ENCODE measurements around the gene MRPS33. TPM values are rescaled to one million over a fixed set of nuclear protein-coding genes. Genes with fewer than 3 reads are reported as not detected.

Gene MRPS33
- total RNA-seq, 4 donors from 2014 or later, result 8.3 to 35.5 (median 22.5) TPM

- TF ChIP-seq, protein P1, sequence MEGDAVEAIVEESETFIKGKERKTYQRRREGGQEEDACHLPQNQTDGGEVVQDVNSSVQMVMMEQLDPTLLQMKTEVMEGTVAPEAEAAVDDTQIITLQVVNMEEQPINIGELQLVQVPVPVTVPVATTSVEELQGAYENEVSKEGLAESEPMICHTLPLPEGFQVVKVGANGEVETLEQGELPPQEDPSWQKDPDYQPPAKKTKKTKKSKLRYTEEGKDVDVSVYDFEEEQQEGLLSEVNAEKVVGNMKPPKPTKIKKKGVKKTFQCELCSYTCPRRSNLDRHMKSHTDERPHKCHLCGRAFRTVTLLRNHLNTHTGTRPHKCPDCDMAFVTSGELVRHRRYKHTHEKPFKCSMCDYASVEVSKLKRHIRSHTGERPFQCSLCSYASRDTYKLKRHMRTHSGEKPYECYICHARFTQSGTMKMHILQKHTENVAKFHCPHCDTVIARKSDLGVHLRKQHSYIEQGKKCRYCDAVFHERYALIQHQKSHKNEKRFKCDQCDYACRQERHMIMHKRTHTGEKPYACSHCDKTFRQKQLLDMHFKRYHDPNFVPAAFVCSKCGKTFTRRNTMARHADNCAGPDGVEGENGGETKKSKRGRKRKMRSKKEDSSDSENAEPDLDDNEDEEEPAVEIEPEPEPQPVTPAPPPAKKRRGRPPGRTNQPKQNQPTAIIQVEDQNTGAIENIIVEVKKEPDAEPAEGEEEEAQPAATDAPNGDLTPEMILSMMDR (IDR thresholded peaks at IDR 0.05), result no peak
- TF ChIP-seq POLR2A (IDR thresholded peaks at IDR 0.05), result no peak
- Histone ChIP-seq H3K4me1 (peaks cover 0 to 7% (median 3%) of the 10 kb centered on the region in 4 donors), H3K27me3 (no peaks in the 10 kb centered on the region), H3K36me3 (peaks cover 0 to 11% (median 0%) of the 10 kb centered on the region in 3 donors), H3K27ac (peak overlapping the region; percentile 85 to 90 (median 86)), H3K9me3 (no peaks in the 10 kb centered on the region), H3K4me3 (peak overlapping the region; percentile 54 to 80 (median 70))
- DNase-seq, result no peak
These were observed 628 bp downstream of the MRPS33 start for GRCh38 chr7:141014125-141014523.

GRCh38 chr7:141013345-141013715 lies 1.4 kb downstream of the MRPS33 start:
- H3K4me1 ChIP-seq, result peaks cover 0 to 7% (median 3%) of the 10 kb centered on the region in 4 donors
- no peaks in the 10 kb centered on the region for H3K9me3 ChIP-seq
- TF ChIP-seq, protein P1 (IDR thresholded peaks at IDR 0.05), result no peak
- TF ChIP-seq POLR2A (IDR thresholded peaks at IDR 0.05), result no peak
- peak overlapping the region in 1 of 4 donors; percentile 18 for H3K27ac ChIP-seq
- no peaks in the 10 kb centered on the region for H3K27me3 ChIP-seq
- H3K36me3 ChIP-seq, result peaks cover 0 to 11% (median 0%) of the 10 kb centered on the region in 3 donors
- no peak for DNase-seq
- no peak overlapping the region for H3K4me3 ChIP-seq

GRCh38 chr7:141012696-141013344 lies 1.9 kb downstream of the MRPS33 start:
- H3K9me3 ChIP-seq, result no peaks in the 10 kb centered on the region
- no peak for TF ChIP-seq POLR2A (IDR thresholded peaks at IDR 0.05)
- TF ChIP-seq, protein P1 (IDR thresholded peaks at IDR 0.05), result no peak
- H3K4me3 ChIP-seq, result no peak overlapping the region
- peaks cover 0 to 12% (median 0%) of the 10 kb centered on the region in 3 donors for H3K36me3 ChIP-seq
- no peaks in the 10 kb centered on the region for H3K27me3 ChIP-seq
- H3K27ac ChIP-seq, result peak overlapping the region in 1 of 4 donors; percentile 18
- H3K4me1 ChIP-seq, result peaks cover 0 to 7% (median 3%) of the 10 kb centered on the region in 4 donors
- DNase-seq, result no peak

GRCh38 chr7:141012044-141012685 lies 2.6 kb downstream of the MRPS33 start:
- H3K27me3 ChIP-seq, result no peaks in the 10 kb centered on the region
- peaks cover 0 to 18% (median 0%) of the 10 kb centered on the region in 3 donors for H3K36me3 ChIP-seq
- H3K27ac ChIP-seq, result peak overlapping the region in 1 of 4 donors; percentile 18
- H3K9me3 ChIP-seq, result no peaks in the 10 kb centered on the region
- H3K4me1 ChIP-seq, result peaks cover 0 to 7% (median 3%) of the 10 kb centered on the region in 4 donors
- TF ChIP-seq POLR2A (IDR thresholded peaks at IDR 0.05), result no peak
- TF ChIP-seq, protein P1 (IDR thresholded peaks at IDR 0.05), result peak in 5 of 6 experiments; percentile 18 to 85 (median 65)
- H3K4me3 ChIP-seq, result no peak overlapping the region
- DNase-seq, result peak; percentile 48 to 86 (median 67)

DNA sequence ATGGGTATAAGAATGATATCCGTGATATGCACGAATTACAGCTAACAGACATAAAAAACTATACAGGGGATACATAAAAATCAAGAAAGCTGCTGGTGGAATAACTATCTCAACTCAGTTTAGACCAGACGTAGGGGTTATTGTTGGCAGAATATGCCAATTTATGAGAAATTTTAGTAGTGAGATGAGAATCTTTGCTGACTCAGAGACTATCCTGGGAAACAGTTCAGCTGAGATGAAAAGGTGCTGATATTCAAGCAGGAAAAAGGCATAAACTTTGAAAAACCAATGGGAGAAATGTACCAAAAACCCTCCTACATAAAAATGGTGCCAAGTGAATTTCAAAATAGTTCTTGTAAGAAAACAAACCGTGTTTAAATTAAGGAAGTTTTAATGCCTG lies 3.3 kb downstream of the MRPS33 start:
- H3K27ac ChIP-seq, result no peak overlapping the region
- peaks cover 0 to 7% (median 3%) of the 10 kb centered on the region in 4 donors for H3K4me1 ChIP-seq
- no peaks in the 10 kb centered on the region for H3K27me3 ChIP-seq
- H3K36me3 ChIP-seq, result peaks cover 0 to 26% (median 0%) of the 10 kb centered on the region in 3 donors
- no peak for DNase-seq
- no peaks in the 10 kb centered on the region for H3K9me3 ChIP-seq
- TF ChIP-seq, protein P1 (IDR thresholded peaks at IDR 0.05), result no peak
- no peak for TF ChIP-seq POLR2A (IDR thresholded peaks at IDR 0.05)
- no peak overlapping the region for H3K4me3 ChIP-seq
